Measurements from ENCODE around the gene P4HA1.

The P4HA1 gene

DNA sequence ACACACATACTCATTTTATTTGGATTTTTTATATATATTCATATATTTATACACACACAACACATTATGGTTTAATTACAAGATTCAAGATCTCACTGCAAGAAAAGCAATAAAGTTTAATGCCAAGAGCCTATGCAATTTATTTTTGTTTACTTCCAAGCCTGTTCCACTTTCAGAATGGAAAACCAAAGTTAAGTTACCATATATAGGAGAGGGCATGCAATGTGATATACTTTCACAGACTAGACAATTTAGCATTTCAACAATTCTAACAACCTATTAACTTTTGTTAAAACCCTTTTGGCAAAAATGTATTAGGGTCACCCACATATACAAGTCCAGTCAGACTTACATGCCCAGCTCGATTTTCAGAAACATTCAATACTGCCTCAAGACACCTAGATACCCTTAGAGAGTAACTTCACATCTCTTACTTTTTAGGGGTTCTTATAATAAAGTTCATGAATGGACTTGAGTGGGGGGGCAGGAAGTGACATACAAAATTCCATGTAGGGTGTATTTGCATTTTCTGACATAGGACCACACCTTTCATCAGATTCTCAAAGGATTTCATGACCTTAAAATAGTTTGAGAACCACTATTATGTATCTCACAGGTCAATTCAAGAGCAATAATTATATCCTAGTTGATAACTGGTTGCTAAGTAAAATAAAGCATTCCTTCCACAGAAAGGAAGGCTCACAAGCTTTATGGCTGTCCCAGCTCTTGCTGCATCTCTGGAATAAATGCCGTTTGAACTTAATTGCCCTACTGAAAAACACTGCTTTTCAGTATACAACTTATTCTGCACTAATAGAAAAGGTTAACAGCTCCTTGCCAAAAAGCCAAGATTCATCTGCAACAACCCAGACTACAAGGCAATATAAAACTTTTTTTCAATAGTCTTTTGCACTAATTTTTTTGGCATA lies 2.5 kb downstream of the P4HA1 start:
- peak; percentile 55 for DNase-seq (ENCODE audit: low spot score)

GRCh38 chr10:73092830-73093229 lies 3.8 kb downstream of the P4HA1 start:
- no peak for DNase-seq (ENCODE audit: low spot score)

GRCh38 chr10:73088304-73088703 lies 8.4 kb downstream of the P4HA1 start:
- DNase-seq (ENCODE audit: low spot score) = no peak

DNA sequence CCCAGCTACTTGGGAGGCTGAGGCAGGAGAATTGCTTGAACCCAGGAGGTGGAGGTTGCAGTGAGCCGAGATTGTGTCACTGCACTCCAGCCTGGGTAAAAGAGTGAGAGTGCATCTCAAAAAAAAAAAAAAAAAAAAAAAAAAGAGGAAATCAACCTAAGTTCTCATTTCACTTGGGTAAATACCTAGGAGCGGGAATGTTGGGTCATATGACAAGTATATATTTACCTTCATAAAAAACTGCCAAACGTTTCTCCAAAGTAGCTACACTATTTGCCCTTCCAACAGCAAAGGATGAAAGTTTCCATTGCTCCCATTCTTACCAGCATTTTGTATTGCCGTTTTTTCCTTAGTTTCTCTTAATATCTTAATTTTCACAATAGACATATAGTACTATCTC lies 9.8 kb downstream of the P4HA1 start:
- DNase-seq (ENCODE audit: low spot score) = no peak

DNA sequence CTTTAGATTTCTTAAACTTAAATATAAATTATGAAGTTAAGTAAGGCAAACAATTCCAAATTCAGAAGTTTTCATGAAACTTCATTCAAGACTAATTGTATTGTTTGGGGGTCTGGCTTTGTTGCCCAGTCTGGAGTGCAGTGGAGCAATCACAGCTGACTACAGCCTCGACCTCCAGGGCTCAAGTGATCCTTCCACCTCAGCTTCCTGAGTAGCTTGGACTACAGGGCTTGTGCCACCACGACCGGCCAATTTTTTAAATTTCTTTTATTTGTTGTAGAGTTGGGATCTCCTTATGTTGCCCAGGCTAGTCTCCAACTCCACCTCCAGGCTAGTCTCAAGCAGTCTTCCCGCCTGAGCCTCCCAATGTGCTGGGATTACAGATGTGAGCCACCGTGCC lies 12.5 kb downstream of the P4HA1 start:
- DNase-seq (ENCODE audit: low spot score) = no peak

DNA sequence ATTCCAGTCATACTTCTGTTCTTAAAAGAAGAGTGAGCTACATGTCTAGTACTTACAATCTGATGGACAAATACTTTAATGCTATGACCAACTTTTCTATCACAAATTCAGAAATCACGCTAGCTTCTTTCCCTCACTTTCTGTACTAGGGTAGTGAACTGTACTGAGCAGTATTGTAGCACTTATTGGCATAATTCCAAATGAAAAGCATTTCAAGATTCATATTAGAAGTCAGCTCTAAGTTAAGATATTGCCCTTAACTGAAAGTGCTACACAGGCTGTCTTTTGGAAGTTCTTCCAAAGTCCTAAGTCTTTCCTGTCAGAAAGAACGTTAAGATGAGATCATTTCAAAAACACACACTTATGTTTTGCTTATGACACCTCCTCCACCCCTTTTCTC lies 13.4 kb downstream of the P4HA1 start:
- DNase-seq (ENCODE audit: low spot score) = no peak

DNA sequence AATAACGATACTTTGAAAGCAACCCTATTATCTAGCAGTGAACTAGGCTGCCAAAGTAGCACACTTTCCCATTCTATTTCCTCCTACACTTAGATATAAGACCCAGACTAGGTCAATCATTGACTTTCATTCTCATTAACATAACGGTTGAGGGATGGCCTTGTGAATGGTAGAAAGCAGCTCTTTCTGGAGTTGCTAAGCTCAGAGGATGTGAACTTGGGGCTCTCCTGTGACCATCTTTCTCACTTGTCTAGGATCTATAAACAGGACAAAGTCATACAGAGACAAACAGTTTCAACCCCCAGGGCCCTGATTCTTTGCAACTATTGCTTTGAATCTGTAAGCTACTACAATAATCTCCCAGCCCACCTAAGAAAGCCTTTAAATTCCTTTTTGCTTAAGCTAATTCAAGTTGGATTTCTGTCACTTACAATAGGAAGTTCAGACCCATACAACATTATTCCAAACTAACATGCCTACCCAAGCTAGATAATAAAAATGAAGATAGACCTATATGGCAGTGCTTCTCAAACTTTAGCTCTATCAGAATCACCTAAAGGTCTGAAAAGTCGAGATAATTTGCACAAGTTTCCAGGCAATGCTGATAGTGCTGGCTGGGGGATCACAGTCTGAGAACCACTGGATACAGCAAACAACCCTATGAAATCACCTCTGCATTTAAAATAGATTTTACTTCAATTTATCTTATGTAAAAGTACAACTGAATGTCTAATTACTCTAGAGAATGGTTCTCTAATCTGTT lies 16.7 kb downstream of the P4HA1 start:
- DNase-seq (ENCODE audit: low spot score) = no peak

DNA sequence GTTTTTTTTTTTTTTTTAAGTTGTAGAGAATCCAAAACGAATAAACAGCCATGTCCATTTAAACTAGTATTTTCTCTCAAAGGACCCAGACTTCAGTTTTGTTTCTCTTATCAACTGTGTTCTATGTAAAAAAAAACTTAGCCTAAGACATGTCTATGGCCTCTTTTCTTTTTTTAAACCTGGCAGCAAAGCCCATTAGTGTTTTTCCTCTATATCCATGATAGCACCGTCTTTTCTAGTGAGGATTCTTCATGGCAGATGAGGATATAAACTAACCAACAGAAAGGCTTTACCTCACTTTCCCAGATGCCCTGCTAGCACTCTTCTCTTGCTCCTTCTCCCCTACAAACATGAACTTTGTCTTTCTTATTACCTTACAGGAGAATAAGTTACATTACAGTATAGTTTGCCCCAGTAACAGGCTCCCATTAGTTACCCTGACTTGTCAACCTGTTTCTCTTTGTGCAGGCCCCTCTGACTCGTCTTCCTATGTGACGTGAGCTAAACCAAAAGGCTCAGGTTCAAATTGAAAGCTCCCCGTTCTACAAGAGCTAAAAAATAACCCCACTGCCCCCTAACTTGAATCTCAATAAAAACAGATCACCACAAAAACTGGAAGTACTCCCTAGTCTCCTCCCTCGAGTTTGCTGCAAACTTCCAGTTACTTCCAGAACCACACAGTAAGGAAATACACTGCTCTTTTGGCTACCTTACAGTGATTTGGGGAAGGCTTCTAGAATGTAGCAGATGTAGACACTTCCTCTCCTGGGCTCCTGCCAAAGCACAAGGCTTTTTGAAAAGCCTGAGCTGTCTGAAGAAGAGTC lies 20.1 kb downstream of the P4HA1 start:
- no peak for DNase-seq (ENCODE audit: low spot score)

DNA sequence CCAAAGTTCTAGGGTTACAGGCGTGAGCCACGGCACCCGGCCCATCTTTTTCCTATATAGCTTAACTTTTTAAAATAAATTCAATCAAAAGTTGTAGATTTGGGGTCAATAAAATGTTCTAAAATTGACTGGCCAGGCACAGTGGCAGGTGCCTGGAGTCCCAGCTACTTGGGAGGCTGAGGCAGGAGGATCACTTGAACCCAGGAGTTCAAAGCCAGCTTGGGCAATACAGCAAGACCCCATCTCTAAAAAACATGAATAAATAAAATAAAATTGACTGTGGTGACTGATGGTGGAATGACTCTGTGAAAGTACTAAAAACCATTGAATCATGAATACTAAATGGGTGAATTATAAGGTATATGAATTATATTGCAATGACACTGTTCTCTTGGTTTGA lies 20.8 kb downstream of the P4HA1 start:
- DNase-seq (ENCODE audit: low spot score) = no peak

- no peak for DNase-seq (ENCODE audit: low spot score)
Observed at GRCh38 chr10:73073627-73074026, 23.0 kb downstream of the P4HA1 start.

GRCh38 chr10:73065441-73065840 lies 31.2 kb downstream of the P4HA1 start:
- DNase-seq (ENCODE audit: low spot score) = no peak

DNA sequence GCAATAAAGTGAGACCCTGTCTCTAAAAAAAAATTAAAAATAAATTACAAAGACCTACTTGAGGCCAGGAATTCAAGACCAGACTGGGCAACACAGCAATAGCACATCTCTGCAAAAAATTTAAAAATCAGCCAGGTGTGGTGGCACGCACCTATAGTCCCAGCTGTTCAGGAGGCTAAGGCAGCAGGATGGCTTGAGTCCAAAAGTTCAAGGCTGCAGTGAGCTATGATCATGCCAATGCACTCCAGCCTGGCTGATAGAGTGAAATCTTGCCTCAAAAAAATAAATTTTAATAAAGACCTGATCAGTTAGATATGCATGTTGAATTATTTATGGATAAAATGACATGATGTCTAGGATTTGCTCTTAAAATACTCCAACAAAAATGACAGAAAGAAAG lies 34.9 kb downstream of the P4HA1 start:
- no peak for DNase-seq (ENCODE audit: low spot score)

DNA sequence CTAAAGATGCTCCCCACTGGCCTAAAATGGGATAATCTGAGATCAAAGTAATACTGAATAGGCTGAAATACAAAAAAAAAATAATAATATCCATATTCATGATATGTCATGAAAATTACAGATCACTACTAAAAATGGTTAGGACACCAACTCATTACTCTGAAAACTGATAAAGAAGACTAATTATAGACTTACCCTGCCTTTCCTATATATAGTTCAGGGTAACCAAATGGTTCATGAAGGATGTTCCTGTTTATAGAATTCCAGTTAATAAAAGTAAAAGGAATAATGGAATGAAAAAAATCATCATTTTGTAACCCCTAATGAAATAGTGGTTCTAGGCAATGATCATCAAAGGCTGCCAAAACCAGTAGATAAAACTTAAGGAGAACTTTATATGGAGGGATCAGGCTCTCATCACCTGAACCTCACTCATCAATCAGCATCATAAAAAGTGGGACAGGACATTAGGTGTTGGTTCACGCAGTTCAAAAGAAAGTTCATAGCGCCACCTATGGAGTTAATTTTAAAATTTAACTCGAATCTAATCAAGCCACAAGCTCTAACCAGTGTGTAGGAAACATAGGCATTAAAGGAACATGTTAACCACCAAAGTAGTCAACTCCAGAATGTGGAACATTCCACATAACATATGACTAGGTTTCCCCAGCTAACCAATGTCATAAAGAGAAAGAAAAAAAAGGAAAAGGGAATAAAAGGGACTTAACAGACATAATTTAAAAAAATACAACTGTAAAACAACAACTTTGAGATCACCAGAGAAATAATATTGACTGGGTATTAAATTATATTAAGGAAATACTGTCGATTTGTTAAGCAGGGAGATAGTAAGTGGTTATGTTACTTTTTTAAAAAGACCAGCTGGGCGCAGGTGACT lies 35.7 kb downstream of the P4HA1 start:
- DNase-seq (ENCODE audit: low spot score) = peak; percentile 62

GRCh38 chr10:73060173-73060572 lies 36.5 kb downstream of the P4HA1 start:
- no peak for DNase-seq (ENCODE audit: low spot score)

DNA sequence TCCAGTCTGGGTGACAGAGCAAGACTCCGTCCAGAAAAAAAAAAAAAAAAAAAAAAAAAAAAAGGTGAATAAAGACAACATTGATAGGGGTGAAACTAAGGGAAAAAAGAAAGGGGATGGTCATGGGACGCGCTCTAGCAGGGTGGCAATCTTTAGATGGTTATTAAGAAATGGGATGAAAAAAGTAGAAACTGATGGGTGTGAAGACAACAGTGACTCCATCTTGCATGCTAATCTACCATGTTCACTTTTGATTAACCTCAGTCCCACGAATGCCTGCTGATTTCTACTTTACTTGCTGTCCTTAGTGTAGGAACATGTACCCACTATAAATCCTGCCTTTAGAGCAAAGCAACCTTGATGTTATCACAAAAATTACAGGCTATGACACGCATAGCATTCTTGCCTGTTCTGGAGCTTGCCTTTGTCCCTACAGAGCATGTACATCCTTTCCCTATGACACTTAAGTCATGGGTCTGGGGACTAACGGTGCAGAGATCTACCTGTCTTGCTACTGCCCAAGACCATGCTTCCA lies 38.5 kb downstream of the P4HA1 start:
- DNase-seq (ENCODE audit: low spot score) = no peak

- DNase-seq (ENCODE audit: low spot score) = no peak
Observed at GRCh38 chr10:73054286-73054685, 42.4 kb downstream of the P4HA1 start.

DNA sequence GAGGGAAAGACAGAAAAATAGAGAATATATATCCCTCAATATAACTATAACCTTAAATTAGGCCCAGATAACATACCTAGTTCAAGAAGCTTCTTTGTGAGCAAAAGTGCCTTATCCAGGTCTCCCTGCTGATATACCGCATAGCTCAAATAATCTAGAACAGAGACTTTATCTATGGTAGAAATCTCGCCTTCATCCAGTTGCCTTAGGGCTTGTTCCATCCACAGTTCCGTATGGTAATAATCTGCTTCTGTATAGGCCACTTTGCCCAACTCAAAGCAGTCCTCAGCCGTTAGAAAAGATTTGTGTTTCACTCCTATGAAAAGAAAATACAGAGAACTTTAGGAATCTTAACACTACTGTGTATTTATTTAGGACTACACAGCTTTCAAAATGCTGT lies 43.4 kb downstream of the P4HA1 start:
- DNase-seq (ENCODE audit: low spot score) = no peak

GRCh38 chr10:73044378-73045285 lies 52.0 kb downstream of the P4HA1 start:
- peak; percentile 95 for DNase-seq (ENCODE audit: low spot score)

GRCh38 chr10:73043766-73044377 lies 52.8 kb downstream of the P4HA1 start:
- no peak for DNase-seq (ENCODE audit: low spot score)

GRCh38 chr10:73043319-73043718 lies 53.3 kb downstream of the P4HA1 start:
- no peak for DNase-seq (ENCODE audit: low spot score)

All from RKO (cell line).